Ishikawa (cell line): ENCODE measurements around the gene NOS2.

Experiments
- REST ChIP-seq: IDR thresholded peaks from 2 replicates; pipeline ENCODE4 v1.6.1; 2012; ENCODE audit warnings: low read depth, mild to moderate bottlenecking
- TAF1 ChIP-seq: IDR thresholded peaks from 2 replicates; pipeline ENCODE4 v1.6.1; 2012; ENCODE audit warnings: low read depth, mild to moderate bottlenecking
- TEAD4 ChIP-seq: IDR thresholded peaks from 2 replicates; pipeline ENCODE4 v1.6.1; 2012

- TF ChIP-seq TEAD4 (no peak), TAF1 (no peak), REST (no peak)
Measured at GRCh38 chr17:27788919-27789318, 11.4 kb downstream of the NOS2 start.
